Progenitor cell of endocrine pancreas (in vitro differentiated cells): ENCODE results near the gene DUS4L. TPM values are rescaled to one million over a fixed set of nuclear protein-coding genes. Genes with fewer than 3 reads are reported as not detected.

Experiments used
- DNase-seq: peaks from one replicate; pipeline ENCODE4 v3.0.0; 2021; ENCODE audit warnings: low spot score; ENCODE audit not compliant: unreplicated experiment
- H3K27ac Mint-ChIP-seq: 2 replicates; pipeline ENCODE4 v1.8.0; 2021; ENCODE audit warnings: mild to moderate bottlenecking, moderate library complexity, mixed read lengths
- H3K27me3 Mint-ChIP-seq: 2 replicates; pipeline ENCODE4 v1.8.0; 2021; ENCODE audit warnings: mixed read lengths
- H3K36me3 Mint-ChIP-seq: 2 replicates; pipeline ENCODE4 v1.8.0; 2022; ENCODE audit warnings: mixed read lengths; ENCODE audit not compliant: insufficient read depth
- H3K4me1 Mint-ChIP-seq: 2 replicates; pipeline ENCODE4 v1.8.0; 2021; ENCODE audit warnings: low read depth, mixed read lengths
- H3K4me3 Mint-ChIP-seq: 2 replicates; pipeline ENCODE4 v1.8.0; 2021; ENCODE audit warnings: low read depth, mild to moderate bottlenecking, moderate library complexity, mixed read lengths
- H3K9me3 Mint-ChIP-seq: 2 replicates; pipeline ENCODE4 v1.8.0; 2021; ENCODE audit warnings: low read depth, mixed read lengths
- CTCF ChIP-seq: fragments of 200-600 bp; sonication (generic); IDR thresholded peaks from one replicate; pipeline ENCODE4 v1.5.0; 2021; ENCODE audit warnings: antibody characterized with exemption, mild to moderate bottlenecking; ENCODE audit not compliant: unreplicated experiment
- total RNA-seq: library from RNA; stranded (reverse); gene quantifications from 2 replicates; pipeline ENCODE4 v1.2.1, GENCODE V29; 2021

Gene DUS4L
- total RNA-seq, 1 donor from 2014 or later = 11.4 TPM

DNA sequence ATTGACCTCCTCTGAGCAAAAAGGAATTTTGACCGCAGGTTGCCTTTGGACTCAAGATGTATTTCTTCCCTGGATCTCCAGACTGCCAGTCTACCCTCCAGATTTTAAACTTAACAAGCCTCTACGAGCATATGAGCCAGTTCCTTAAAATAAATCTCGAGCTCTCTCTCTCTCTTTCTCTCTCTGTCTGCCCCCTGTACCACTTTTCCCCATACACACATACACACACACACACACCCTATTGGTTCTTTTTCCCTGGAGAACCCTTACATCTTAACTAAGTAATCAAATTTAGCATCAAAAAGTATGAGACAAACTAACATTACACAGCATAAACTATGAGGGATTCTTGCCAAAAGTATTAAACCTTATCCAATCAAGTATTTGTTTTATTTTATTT, 27.6 kb downstream of the DUS4L start:
- Mint-ChIP-seq H3K27me3 (no peaks in the 10 kb centered on the region), H3K27ac (no peak overlapping the region), H3K9me3 (peaks cover 5% of the 10 kb centered on the region), H3K4me3 (no peak overlapping the region), H3K4me1 (peaks cover 6% of the 10 kb centered on the region), H3K36me3 (peaks cover 21% of the 10 kb centered on the region)
- no peak for TF ChIP-seq CTCF
- no peak for DNase-seq

- peaks cover 11% of the 10 kb centered on the region for H3K4me1 Mint-ChIP-seq
- no peak for TF ChIP-seq CTCF
- no peak overlapping the region for H3K4me3 Mint-ChIP-seq
These were observed 28.7 kb downstream of the DUS4L start for GRCh38 chr7:107592361-107593024.

GRCh38 chr7:107593025-107593410, 29.2 kb downstream of the DUS4L start:
- H3K27ac Mint-ChIP-seq = no peak overlapping the region
- no peak for DNase-seq
- no peak overlapping the region for H3K4me3 Mint-ChIP-seq
- H3K36me3 Mint-ChIP-seq = peaks cover 23% of the 10 kb centered on the region
- no peak for TF ChIP-seq CTCF
- H3K27me3 Mint-ChIP-seq = no peaks in the 10 kb centered on the region
- H3K4me1 Mint-ChIP-seq = peaks cover 11% of the 10 kb centered on the region
- H3K9me3 Mint-ChIP-seq = peaks cover 5% of the 10 kb centered on the region

More at GRCh38 chr7:107592361-107593024, 28.7 kb downstream of the DUS4L start:
- H3K27me3 Mint-ChIP-seq = no peaks in the 10 kb centered on the region
- H3K36me3 Mint-ChIP-seq = peaks cover 23% of the 10 kb centered on the region
- no peak for DNase-seq
- peaks cover 5% of the 10 kb centered on the region for H3K9me3 Mint-ChIP-seq
- H3K27ac Mint-ChIP-seq = no peak overlapping the region

DNA sequence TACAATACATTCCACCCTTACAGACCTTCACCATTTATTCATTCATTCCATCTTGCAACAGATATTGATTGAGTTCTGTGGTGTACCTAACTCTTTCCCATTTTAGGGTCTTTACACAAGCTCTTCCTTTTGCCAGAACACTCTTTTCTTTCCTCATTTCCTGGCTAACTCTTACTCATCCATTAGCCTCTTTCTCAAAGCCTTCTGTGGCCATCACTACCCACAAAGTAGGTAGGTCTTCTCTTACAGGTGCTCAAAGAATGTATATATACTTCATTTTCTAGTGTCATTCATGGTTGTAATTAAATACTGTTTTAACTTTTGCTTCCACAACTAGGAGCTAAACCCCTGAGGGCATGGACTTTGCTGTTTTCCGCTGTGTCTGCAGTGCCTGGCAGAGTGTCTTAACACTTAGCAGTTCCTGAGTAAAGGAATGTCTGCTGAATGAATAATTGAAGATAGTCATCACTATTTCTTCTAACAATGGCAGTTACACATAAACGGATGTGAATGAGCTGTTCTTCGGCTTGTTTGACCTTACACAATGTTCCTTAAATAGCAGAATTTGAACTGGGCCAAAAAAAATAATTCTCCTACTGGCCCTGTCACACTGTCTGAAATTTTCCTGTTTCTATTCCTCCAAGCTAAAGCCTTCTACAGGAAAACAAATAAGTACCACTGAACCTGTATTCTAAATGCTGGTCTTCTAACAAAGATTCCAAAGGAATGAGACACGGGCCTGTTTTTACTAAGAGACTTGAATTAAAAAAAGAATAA, 31.4 kb downstream of the DUS4L start:
- Mint-ChIP-seq H3K9me3 (no peaks in the 10 kb centered on the region), H3K36me3 (peaks cover 15% of the 10 kb centered on the region), H3K27ac (no peak overlapping the region), H3K27me3 (no peaks in the 10 kb centered on the region), H3K4me1 (peaks cover 11% of the 10 kb centered on the region), H3K4me3 (no peak overlapping the region)
- no peak for TF ChIP-seq CTCF
- no peak for DNase-seq

- no peak for DNase-seq
- no peak for TF ChIP-seq CTCF
- H3K4me1 Mint-ChIP-seq = peaks cover 9% of the 10 kb centered on the region
- H3K36me3 Mint-ChIP-seq = peaks cover 15% of the 10 kb centered on the region
- H3K4me3 Mint-ChIP-seq = no peak overlapping the region
- H3K27ac Mint-ChIP-seq = peak overlapping the region; percentile 80
- H3K27me3 Mint-ChIP-seq = no peaks in the 10 kb centered on the region
- H3K9me3 Mint-ChIP-seq = no peaks in the 10 kb centered on the region
These were observed 33.3 kb downstream of the DUS4L start for GRCh38 chr7:107596881-107597581.
